ENCODE measurements around the gene EDN2.

Gene EDN2

GRCh38 chr1:41447995-41448770 is 36.3 kb downstream of the EDN2 start:
- H3K27ac ChIP-seq, result peak overlapping the region; percentile 67; the same call in 1 of the 2 replicates
- no peak for TF ChIP-seq CTCF (conservative IDR thresholded peaks at IDR 0.05)

GRCh38 chr1:41446851-41447610 is 37.5 kb downstream of the EDN2 start:
- TF ChIP-seq CTCF (conservative IDR thresholded peaks at IDR 0.05), result no peak
- no peak overlapping the region for H3K27ac ChIP-seq

GRCh38 chr1:41444785-41445184 is 39.7 kb downstream of the EDN2 start:
- TF ChIP-seq CTCF (conservative IDR thresholded peaks at IDR 0.05), result no peak
- peak overlapping the region; percentile 96; the same call in 1 of the 2 replicates for H3K27ac ChIP-seq

GRCh38 chr1:41444246-41444645 is 40.2 kb downstream of the EDN2 start:
- peak overlapping the region; percentile 96; the same call in 1 of the 2 replicates for H3K27ac ChIP-seq
- TF ChIP-seq CTCF (conservative IDR thresholded peaks at IDR 0.05), result no peak

GRCh38 chr1:41442697-41443251 is 41.7 kb downstream of the EDN2 start:
- no peak for TF ChIP-seq CTCF (conservative IDR thresholded peaks at IDR 0.05)
- H3K27ac ChIP-seq, result peak overlapping the region; percentile 96

- peak overlapping the region; percentile 96 for H3K27ac ChIP-seq
- no peak for TF ChIP-seq CTCF (conservative IDR thresholded peaks at IDR 0.05)
These were observed 44.0 kb downstream of the EDN2 start for GRCh38 chr1:41440321-41441085.

All from VCaP (cell line).